Natural killer cell (primary cell): Measurements from ENCODE around the gene DISC1. TPM values are rescaled to one million over a fixed set of nuclear protein-coding genes. Genes with fewer than 3 reads are reported as not detected.

ENCODE experiments used
- ATAC-seq, 3 donors: fragments of 150-1000 bp in 2 of 3; fragments of 200-7000 bp in 1 of 3; cut with Tn5 transposase; 1 replicate in 1 of 3; 2 replicates in 2 of 3; pipeline ENCODE4 v1.10.0; 2021; ENCODE audit warnings: mild to moderate bottlenecking in 2 of 3, moderate library complexity in 2 of 3
- DNase-seq, 2 donors: peaks; one replicate each; pipeline versions ENCODE4 v3.0.0 to v3.0.0-alpha.2; 2013 to 2021; ENCODE audit warnings: mixed read lengths in 1 of 2
- H3K27ac ChIP-seq: one replicate; pipeline ENCODE4 v1.5.1; 2013; ENCODE audit warnings: mild to moderate bottlenecking, low read length
- H3K27me3 ChIP-seq: one replicate; pipeline ENCODE4 v1.6.1; 2013; ENCODE audit warnings: low read length; ENCODE audit not compliant: control insufficient read depth, insufficient read depth
- H3K36me3 ChIP-seq: one replicate; pipeline ENCODE4 v1.6.1; 2013; ENCODE audit warnings: low read length; ENCODE audit not compliant: control insufficient read depth, insufficient read depth
- H3K4me1 ChIP-seq: one replicate; pipeline ENCODE4 v1.6.1; 2013; ENCODE audit warnings: low read length; ENCODE audit not compliant: control insufficient read depth, insufficient read depth
- H3K4me3 ChIP-seq: one replicate; pipeline ENCODE4 v1.5.1; 2013; ENCODE audit warnings: low read length
- H3K9me3 ChIP-seq: one replicate; pipeline ENCODE4 v1.6.1; 2013; ENCODE audit warnings: low read length; ENCODE audit not compliant: control insufficient read depth, insufficient read depth
- H3K27ac Mint-ChIP-seq, 2 donors: one replicate each; pipeline ENCODE4 v1.8.0; 2022; ENCODE audit warnings: mild to moderate bottlenecking in 2 of 2, mixed read lengths in 2 of 2, moderate library complexity in 1 of 2
- H3K27me3 Mint-ChIP-seq, 2 donors: one replicate each; pipeline ENCODE4 v1.8.0; 2022; ENCODE audit warnings: low read depth in 2 of 2, mixed read lengths in 2 of 2
- H3K36me3 Mint-ChIP-seq: one replicate; pipeline ENCODE4 v1.8.0; 2022; ENCODE audit warnings: mixed read lengths
- H3K4me1 Mint-ChIP-seq, 2 donors: one replicate each; pipeline ENCODE4 v1.8.0; 2022; ENCODE audit warnings: mixed read lengths in 2 of 2
- H3K4me3 Mint-ChIP-seq: one replicate; pipeline ENCODE4 v1.8.0; 2022; ENCODE audit warnings: mild to moderate bottlenecking, moderate library complexity, mixed read lengths
- H3K9me3 Mint-ChIP-seq, 2 donors: one replicate each; pipeline ENCODE4 v1.8.0; 2022; ENCODE audit warnings: mixed read lengths in 2 of 2
- WGBS: methylation state at CpG from one replicate; pipeline ENCODE4 v1.1.7; 2013; ENCODE audit warnings: missing lambda C conversion rate; ENCODE audit not compliant: insufficient coverage; 5-methylcytosine and 5-hydroxymethylcytosine counted together
- intact Hi-C: fragments of 100-400 bp; cut with micrococcal nuclease; formaldehyde crosslinking; loops from one replicate; pipeline ENCODE4 v1.14.2; 2022
- total RNA-seq, 4 donors: library from RNA; stranded (reverse); fragments of 120-200 nt in 1 of 4; gene quantifications; one replicate each; pipeline versions ENCODE4 v1.2.3 to v1.2.4, GENCODE V29; 2013 to 2022
- TF ChIP-seq, protein P1 (sequence below): fragments of 200-600 bp; IDR thresholded peaks from one replicate; pipeline ENCODE4 v1.8.0; 2022; ENCODE audit warnings: antibody characterized with exemption

The DISC1 gene
- total RNA-seq, 3 donors from 2014 or later (not counting 1 experiment from before 2014, with no cell fraction given), result 5.9 to 10.7 (median 9.7) TPM

- Histone ChIP-seq H3K36me3 (no peaks in the 10 kb centered on the region), H3K4me3 (no peak overlapping the region), H3K9me3 (no peaks in the 10 kb centered on the region), H3K27me3 (no peaks in the 10 kb centered on the region), H3K27ac (no peak overlapping the region), H3K4me1 (no peaks in the 10 kb centered on the region)
- Mint-ChIP-seq H3K4me1 (no peaks in the 10 kb centered on the region), H3K36me3 (no peaks in the 10 kb centered on the region), H3K27ac (no peak overlapping the region), H3K27me3 (no peaks in the 10 kb centered on the region), H3K9me3 (no peaks in the 10 kb centered on the region), H3K4me3 (no peak overlapping the region)
- ATAC-seq (no peak), DNase-seq (no peak)
- TF ChIP-seq, protein P1, sequence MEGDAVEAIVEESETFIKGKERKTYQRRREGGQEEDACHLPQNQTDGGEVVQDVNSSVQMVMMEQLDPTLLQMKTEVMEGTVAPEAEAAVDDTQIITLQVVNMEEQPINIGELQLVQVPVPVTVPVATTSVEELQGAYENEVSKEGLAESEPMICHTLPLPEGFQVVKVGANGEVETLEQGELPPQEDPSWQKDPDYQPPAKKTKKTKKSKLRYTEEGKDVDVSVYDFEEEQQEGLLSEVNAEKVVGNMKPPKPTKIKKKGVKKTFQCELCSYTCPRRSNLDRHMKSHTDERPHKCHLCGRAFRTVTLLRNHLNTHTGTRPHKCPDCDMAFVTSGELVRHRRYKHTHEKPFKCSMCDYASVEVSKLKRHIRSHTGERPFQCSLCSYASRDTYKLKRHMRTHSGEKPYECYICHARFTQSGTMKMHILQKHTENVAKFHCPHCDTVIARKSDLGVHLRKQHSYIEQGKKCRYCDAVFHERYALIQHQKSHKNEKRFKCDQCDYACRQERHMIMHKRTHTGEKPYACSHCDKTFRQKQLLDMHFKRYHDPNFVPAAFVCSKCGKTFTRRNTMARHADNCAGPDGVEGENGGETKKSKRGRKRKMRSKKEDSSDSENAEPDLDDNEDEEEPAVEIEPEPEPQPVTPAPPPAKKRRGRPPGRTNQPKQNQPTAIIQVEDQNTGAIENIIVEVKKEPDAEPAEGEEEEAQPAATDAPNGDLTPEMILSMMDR, result no peak
- WGBS, result no CpG with 5 or more reads among the region's 1 CpG
- intact Hi-C loops, result no loop called here
These were observed 408.0 kb downstream of the DISC1 start for GRCh38 chr1:232034556-232034955.

DNA sequence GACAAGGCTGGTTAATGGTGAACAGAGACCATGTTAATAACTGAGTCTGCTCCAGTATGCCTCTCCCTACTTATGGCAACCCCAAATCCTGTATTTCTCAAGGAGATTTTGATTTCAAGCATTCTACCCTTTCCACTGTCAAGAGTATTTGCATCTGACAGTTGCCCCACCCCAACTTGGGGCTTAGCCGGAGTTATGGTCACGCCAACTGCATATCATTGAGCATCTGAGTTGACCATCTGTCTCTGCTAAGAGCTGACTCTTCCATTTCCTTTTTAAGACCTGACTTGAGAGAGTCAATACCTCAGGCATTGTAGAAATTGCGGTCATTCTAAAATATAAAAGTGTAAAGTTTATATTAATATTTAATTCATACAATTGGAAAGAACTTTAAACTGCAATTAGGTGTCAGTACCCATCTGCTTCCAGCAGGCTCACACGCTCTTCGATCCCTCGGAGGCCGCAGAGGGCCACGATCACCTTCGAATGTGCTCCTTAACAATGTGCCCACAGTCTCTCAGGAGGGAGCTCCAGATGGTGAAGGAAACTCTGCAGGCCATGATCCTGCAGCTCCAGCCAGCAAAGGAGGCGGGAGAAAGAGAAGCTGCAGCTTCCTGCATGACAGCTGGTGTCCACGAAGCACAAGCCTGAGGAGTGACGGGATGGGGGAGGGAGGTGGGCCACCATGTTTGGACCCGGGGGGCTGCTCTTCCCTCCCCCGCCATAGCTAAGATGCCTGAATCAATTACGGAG is 409.8 kb downstream of the DISC1 start:
- intact Hi-C loops, result no loop called here
- Mint-ChIP-seq H3K27me3 (no peaks in the 10 kb centered on the region), H3K9me3 (no peaks in the 10 kb centered on the region), H3K27ac (no peak overlapping the region), H3K36me3 (no peaks in the 10 kb centered on the region), H3K4me1 (no peaks in the 10 kb centered on the region), H3K4me3 (no peak overlapping the region)
- DNase-seq (no peak), ATAC-seq (no peak)
- 95% methylated on average over 14 of the region's 15 CpGs for WGBS
- TF ChIP-seq, protein P1, result no peak
- H3K9me3 ChIP-seq, result no peaks in the 10 kb centered on the region
- no peaks in the 10 kb centered on the region for H3K4me1 ChIP-seq
- H3K27ac ChIP-seq, result no peak overlapping the region
- H3K36me3 ChIP-seq, result no peaks in the 10 kb centered on the region
- H3K27me3 ChIP-seq, result no peaks in the 10 kb centered on the region
- no peak overlapping the region for H3K4me3 ChIP-seq

DNA sequence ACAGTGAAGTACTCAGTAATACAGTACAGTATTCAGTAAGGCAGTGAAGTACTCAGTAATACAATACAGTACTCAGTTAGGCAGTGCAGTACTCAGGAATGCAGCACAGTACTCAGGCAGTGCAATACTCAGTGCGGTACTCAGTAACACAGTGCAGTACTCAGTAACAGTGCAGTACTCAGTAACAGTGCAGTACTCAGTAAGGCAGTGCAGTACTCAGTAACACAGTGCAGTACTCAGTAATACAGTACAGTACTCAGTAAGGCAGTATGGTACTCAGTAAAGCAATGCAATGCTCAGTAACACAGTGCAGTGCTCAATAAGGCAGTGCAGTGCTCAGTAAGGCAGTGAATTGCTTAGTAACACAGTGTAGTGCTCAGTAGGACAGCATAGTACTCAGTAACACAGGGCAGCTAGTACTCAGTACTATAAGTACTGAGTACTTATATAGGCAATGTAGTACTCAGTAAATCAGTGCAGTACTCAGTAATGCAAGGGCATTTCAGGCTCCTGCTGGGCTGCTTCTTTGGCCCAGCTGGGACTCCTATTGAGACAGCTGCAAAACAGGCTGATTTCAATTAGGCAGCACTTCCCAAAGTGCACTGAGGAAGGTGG is 411.3 kb downstream of the DISC1 start:
- Histone ChIP-seq H3K27ac (no peak overlapping the region), H3K27me3 (no peaks in the 10 kb centered on the region), H3K36me3 (no peaks in the 10 kb centered on the region), H3K9me3 (no peaks in the 10 kb centered on the region), H3K4me3 (no peak overlapping the region), H3K4me1 (no peaks in the 10 kb centered on the region)
- intact Hi-C loops, result no loop called here
- no peaks in the 10 kb centered on the region for H3K9me3 Mint-ChIP-seq
- no peaks in the 10 kb centered on the region for H3K27me3 Mint-ChIP-seq
- no peaks in the 10 kb centered on the region for H3K4me1 Mint-ChIP-seq
- H3K36me3 Mint-ChIP-seq, result no peaks in the 10 kb centered on the region
- H3K4me3 Mint-ChIP-seq, result no peak overlapping the region
- H3K27ac Mint-ChIP-seq, result no peak overlapping the region
- no peak for DNase-seq
- ATAC-seq, result peak in 1 of 3 donors; percentile 33
- WGBS, result 100% methylated on average over 1 of the region's 1 CpG
- TF ChIP-seq, protein P1, result no peak
